Activated naive CD8-positive, alpha-beta T cell treated with anti-CD3 and anti-CD28 coated beads, Interleukin-2, amount 50 U/mL, for 16 hours (primary cell): ENCODE data around the gene RAB3A.

Experiments
- DNase-seq: peaks from one replicate; pipeline ENCODE4 v3.0.0-alpha.2; 2020; ENCODE audit warnings: low read depth, low spot score

Gene RAB3A

DNA sequence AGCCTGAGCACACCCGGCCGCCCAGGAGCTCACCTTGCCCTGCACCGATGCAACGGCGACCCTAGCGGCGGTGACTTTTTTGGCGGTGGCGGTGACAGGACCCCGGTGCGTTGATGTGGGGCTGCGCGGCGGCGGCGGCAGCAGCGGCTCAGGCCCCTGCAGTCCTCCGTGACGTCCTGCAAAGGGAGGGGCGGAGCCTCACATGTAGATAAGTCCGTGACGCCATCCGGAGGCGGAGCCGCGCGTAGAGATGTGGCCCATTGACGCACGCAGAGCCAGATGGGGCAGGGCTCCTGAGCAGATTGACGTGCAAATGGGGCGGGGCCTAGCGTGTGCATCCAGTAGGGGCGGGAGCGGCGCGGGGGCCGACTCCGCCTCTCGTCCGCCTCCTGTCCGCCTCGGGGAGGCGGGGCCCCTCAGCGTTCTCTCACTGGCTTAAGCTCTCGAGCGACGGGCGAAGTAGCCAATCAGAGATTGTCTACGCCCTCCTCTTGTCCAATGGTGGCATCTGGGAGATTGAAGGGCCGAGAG, at the start of gene RAB3A:
Gene RAB3A, minus strand, starts transcription at position 180 of the 531 bp plus-strand sequence. CDS start 1,302 bp downstream, outside the sequence.
- DNase-seq, result peak; percentile 100

DNA sequence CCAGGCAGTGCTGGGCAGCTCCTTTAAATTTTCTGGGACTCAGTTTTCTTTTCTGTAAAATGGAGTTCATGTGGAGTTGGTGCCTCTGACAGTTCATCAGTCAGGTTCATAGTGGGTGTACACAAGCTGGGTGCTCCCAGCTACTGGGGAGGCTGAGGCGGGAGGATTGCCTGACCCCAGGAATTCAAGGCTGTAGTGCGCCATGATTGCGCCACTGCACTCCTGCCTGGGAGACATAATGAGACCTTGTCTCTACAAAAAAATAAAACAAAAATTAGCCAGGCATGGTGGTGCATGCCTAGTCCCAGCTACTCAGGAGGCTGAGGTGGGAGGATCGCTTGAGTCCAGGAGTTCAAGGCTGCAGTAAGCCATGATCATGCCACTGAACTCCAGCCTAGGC, 49.3 kb upstream of the RAB3A start:
- DNase-seq, result no peak

DNA sequence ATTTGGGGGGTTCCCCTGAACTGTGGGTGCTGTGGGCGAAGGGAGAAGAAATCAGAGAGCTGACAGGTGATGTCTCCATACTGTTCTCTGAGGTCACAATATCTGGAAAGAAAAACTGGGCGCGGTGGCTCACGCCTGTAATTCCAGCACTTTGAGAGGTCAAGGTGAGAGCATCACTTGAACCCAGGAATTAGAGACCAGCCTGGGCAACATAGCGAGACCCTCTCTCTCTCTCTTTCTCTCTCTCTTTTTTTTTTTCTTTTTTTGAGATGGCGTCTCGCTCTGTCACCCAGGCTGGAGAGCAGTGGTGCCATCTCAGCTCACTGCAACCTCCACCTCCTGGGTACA, 48.5 kb upstream of the RAB3A start:
- no peak for DNase-seq

DNA sequence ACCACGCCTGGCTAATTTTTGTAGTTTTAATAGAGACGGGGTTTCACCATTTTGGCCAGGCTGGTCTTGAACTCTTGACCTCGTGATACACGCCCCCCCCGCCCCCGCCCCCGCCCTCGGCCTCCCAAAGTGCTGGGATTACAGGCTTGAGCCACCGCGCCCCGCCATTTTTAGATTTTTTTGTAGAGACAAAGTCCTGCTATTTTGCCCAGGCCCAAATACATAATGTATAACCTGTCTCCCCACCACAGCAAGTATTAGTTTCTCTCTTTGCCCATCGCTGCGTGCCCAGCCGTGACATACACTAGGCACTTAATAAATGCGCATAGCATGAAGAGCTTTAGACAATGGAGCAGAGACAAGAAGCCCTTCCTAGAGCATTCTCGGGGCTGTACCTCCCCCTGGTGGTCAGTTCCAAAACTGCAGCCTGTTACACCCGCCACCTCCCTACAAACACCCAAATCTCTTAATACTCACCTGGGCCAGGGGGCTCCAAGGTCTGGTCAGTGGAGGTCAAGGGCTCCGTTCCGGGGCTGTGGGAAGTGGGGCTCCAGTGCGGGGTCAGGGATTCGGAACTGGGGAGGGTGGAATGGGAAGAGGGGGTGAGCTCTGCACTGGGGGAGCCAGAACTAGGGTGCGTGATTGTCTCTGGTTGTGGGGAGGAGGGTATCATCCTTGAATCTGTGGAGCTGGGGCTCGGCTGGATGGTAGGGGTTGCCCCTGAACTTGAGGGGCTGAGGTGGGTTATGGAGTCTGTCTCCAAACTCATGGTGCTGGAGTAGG, 47.9 kb upstream of the RAB3A start:
- DNase-seq, result peak; percentile 64

DNA sequence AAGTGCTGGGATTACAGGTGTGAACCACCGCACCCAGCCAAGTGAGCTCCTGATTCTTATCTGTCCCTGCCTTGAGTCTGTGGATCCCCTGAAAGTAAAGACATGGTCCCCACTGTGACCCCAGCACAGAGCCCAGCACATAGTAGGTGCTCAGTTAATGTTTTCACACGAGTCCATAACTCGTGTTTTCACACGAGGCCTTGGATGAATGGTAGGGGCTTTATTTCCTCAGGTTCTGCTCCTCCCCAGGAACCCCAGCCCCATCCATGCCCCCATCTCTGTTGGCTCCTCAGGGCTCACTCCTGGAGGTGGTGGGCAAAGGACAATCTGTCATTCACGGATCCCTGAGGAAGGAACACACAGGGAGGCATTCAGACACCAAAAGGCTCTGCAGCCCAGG, 46.0 kb upstream of the RAB3A start:
- no peak for DNase-seq

DNA sequence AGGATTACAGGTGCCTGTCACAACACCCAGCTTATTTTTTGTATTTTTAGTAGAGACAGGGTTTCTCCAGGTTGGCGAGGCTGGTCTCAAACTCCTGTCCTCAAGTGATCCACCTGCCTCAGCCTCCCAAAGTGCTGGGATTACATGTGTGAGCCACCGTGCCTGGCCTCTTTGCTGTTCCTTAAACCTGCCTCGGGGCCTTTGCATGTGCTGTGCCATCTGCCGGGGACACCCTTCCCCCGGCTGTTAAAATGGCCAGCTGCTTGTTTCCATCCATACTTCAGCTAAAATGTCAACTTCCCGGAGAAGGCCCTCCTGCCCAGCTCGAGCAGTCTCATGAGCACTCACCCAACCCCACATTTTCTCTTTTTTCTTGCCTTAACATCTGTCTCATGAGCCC, 41.5 kb upstream of the RAB3A start:
- DNase-seq, result no peak

GRCh38 chr19:18239303-18239702, 35.5 kb upstream of the RAB3A start:
- no peak for DNase-seq

DNA sequence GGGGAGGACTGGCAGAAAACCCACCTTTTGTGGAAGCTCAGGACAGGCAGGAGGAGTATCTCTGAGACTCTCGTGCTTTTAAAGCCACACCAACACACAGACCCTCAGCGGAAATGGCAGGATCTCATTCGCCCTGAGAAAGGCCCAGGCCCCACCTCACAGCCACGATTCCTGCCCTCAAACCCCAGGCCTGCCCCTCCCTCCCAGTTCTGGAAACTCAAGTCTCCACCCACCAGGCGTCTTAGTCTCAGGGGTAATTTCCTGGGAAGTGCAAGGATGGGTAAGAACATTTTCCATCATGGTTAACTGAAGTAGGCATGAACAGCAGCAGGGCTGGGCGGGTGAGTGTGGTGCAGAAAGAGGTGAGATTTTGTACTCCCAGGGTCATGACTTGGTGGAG, 30.4 kb upstream of the RAB3A start:
- DNase-seq, result no peak

GRCh38 chr19:18233224-18233825, 29.5 kb upstream of the RAB3A start:
- DNase-seq, result no peak

GRCh38 chr19:18232540-18233223, 28.8 kb upstream of the RAB3A start:
- no peak for DNase-seq

- DNase-seq, result no peak
Measured at GRCh38 chr19:18231775-18232174, 27.9 kb upstream of the RAB3A start.

DNA sequence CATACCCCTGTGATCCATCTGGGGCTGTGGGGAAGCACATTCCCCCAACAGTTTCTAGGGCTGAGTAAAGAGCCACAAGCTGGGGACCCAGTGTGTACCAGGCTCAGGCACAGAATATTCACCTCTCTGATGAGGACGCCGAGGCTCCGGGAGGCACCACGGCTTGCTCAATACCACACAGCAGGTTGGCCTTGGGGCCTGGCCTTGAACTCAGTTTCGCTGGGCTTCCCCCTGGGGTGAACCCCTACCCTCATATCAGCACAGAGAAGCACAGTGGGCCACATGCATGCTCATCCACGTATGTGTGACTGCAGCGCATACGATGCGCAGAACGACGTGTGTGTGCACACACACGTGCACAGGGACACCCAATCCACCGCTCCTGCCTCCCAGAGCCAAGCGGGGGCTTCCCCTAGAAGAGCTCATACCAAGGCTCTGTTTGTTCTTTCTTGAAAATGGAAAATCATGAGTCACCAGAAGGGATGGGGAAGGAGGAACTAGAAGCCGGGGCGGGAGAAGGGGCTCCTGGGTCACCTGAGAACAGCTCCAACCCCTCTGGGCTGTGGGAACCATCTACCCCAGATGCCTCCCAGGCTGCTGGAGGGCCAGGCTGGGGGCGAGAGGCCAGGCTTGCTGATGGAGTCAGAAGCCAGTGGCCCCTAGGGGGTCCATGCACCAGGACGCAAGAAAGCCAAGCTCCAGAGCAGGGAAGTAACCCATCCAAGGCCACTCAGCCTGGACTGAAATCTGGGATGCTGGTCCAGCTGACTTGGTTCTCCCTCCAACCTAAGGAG, 27.3 kb upstream of the RAB3A start:
- DNase-seq, result no peak

DNA sequence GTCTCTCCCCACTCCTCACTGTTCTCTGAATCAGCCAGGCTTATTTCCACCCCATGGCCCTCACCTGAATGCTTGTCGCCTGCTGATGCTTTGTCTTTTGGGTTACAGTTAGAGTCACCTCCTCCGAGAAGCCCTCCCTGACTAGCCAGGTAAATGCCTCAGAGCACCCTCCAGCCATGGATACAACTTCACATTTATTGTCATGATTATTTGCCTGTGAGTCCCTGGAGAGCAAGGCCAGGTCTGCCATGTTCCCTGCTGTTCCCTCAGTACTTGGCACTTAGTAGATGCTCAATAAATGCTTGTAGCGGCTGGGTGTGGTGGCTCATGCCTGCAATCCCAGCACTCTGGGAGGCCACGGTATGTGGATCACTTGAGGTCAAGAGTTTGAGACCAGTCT, 26.1 kb upstream of the RAB3A start:
- no peak for DNase-seq

- no peak for DNase-seq
Measured at GRCh38 chr19:18229474-18229873, 25.6 kb upstream of the RAB3A start.

DNA sequence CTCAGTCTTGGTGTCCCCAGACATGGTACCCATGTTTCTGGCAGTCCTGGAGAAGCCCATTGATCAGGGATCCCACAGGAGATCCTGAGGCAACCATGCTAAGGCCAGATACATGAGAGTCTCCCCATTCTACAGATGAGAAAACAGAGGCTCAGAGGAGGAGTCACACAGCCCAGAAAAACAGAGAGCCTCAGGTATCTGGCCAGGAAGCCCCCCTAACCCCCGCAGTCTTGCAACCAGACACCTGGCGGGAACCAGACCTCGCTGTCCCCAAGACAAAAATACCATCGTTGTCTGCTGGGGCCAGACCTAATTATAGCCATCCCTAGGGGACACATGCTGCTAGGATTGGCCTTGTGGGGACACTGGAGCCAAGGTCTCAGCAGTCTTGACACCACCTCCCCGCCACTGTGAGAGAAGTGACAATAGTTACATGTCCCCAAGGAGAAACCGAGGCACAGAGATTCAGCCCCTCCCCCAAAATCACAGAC, 24.0 kb upstream of the RAB3A start:
- DNase-seq, result no peak

GRCh38 chr19:18226956-18227780, 23.3 kb upstream of the RAB3A start:
- no peak for DNase-seq

DNA sequence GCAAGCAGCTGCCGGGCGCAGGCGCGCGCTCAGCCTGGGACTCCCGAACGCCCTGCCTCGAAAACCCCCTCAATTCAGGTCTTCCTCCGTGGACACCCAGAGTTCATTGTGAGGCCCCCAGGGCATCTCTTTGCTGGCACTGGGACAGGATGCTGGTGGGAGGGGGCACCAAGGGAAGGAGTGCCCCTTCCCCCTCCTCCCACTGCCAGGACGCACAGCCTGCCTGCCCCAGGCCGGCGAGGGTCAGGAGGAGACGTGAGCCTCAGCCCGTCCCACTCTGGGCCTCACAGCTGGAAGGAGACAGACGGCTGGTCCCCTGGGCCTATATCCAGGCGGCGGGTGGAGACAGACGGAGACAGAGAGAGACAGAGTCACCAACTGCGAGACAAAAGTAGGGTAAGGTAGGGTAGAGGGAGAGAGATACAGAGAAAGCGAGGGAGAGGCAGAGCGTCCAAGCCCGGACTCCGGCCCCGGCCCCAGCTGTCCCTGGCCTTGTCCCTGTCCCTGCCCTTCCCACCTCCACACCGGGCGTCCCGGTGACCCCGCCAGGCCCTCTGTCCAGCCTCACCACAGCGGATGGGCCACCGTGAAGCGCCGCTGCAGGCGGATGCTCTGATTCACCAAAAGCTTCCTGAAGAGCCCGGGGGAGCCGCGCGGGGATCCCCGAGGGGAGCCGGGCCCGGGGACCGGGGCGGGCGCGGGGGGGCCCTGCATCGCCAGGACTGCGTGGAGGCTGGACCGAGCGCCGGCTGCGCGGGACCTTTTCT, 22.0 kb upstream of the RAB3A start, which contains the start of gene PDE4C:
Gene PDE4C, minus strand, starts transcription at position 737 of the 767 bp plus-strand sequence. Its CDS starts 23 bp downstream, at position 714.
- no peak for DNase-seq

DNA sequence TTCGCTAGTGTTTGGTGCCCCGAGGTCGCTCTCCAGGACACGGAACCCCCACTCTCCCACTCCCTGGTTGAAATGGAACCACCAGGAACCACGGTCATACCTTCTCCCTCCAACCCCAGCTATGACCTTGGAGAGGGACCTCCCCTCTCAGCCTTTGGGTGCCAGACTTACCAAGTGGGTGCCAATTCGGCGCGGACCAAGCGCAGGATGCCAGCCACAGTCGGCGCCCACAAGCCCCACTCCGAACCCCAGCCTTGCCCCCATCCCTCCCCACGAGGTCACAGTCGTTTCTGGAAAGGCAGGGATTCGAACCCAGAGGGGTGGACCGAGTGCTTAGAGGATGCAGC, 21.5 kb upstream of the RAB3A start:
- DNase-seq, result no peak

DNA sequence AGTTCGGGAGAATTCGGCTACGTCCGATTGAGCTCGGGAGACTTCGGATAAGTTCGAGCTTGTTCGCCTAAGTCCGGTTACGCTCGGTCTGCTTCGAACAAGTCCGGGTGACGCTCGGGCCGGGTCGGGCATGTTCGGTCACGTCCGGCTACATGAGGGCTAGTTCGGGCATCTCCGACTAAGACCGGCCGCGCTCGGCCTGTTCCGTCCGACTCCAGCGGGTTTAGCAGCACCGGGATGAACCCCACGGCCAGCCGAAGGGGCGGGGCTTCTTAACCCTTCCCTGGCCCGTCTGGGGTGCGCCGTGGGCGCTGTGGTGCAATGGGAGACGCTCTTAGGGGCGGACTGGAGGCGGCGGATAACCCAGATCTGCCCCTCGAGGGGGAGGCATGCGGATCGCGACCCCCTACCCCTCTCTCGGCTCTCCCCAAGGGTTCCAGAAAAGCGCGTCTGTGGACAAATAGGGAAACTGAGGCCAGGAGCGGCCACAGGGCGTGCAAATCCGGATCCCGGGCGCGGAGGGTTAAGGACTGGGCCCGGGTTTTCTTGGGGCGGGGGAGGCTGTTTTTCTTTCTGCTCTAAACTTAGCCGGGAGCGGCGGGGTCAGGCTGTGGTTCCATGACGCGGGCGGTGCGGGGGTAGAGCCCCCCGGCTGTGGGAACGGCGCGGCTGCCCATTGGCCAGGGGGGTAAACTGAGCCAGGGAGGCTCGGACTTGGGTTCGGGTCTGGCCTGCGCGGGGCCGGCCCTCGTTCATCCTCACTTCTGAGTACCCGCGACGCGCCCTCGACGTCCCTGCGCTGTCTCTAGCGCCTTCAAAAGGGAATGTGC, 20.9 kb upstream of the RAB3A start:
- peak; percentile 71 for DNase-seq
